CD4-positive, alpha-beta memory T cell (primary cell): ENCODE data around the gene H3-3A. TPM values are rescaled to one million over a fixed set of nuclear protein-coding genes. Genes with fewer than 3 reads are reported as not detected.
"Not testable (repeated sequence)": the region's sequence is repeated elsewhere in the genome, so short reads cannot be mapped to it uniquely, and the experiment has no call there.

Experiments used
- CTCF ChIA-PET: fragments of 350-600 bp; sonication (Branson Sonifier 250); formaldehyde crosslinking; loops from one replicate; lab custom pipeline; 2021; ENCODE audit warnings: inconsistent platforms; ENCODE audit not compliant: partially characterized antibody; lab: Charles Lee
- POLR2A ChIA-PET: fragments of 350-600 bp; sonication (Branson Sonifier 250); formaldehyde crosslinking; loops from one replicate; lab custom pipeline; 2021; ENCODE audit not compliant: partially characterized antibody; lab: Charles Lee
- DNase-seq, 5 donors: peaks; one replicate each; pipeline versions ENCODE4 v3.0.0 to v3.0.0-alpha.2; 2020 to 2022; ENCODE audit warnings: mixed read lengths in 1 of 5
- H3K27ac ChIP-seq: one replicate; pipeline ENCODE4 v1.7.0; 2013; ENCODE audit warnings: low read depth, low read length
- H3K27me3 ChIP-seq: 2 replicates; pipeline ENCODE4 v1.7.0; 2013; ENCODE audit warnings: mild to moderate bottlenecking, low read length, moderate library complexity; ENCODE audit not compliant: insufficient read depth
- H3K36me3 ChIP-seq: 2 replicates; pipeline ENCODE4 v1.7.0; 2013; ENCODE audit warnings: mild to moderate bottlenecking, low read length, moderate library complexity; ENCODE audit not compliant: insufficient read depth
- H3K4me1 ChIP-seq: 2 replicates; pipeline ENCODE4 v1.7.0; 2013; ENCODE audit warnings: mild to moderate bottlenecking, low read length, moderate library complexity; ENCODE audit not compliant: insufficient read depth
- H3K4me3 ChIP-seq, 2 donors: one replicate each; pipeline ENCODE4 v1.7.0; 2013; ENCODE audit warnings: low read length in 2 of 2, mild to moderate bottlenecking in 1 of 2
- H3K9me3 ChIP-seq, 2 donors: one replicate each; pipeline ENCODE4 v1.7.0; 2013; ENCODE audit warnings: low read length in 2 of 2, control low read depth in 1 of 2; ENCODE audit not compliant: control insufficient read depth in 1 of 2
- H3K27ac Mint-ChIP-seq, 7 donors: one replicate each; pipeline ENCODE4 v1.8.0; 2020 to 2021; ENCODE audit warnings: mixed read lengths in 7 of 7, mild to moderate bottlenecking in 6 of 7, inconsistent platforms in 3 of 7, moderate library complexity in 3 of 7
- H3K27me3 Mint-ChIP-seq, 2 donors: one replicate each; pipeline ENCODE4 v1.8.0; 2020 to 2021; ENCODE audit warnings: mixed read lengths in 2 of 2
- H3K36me3 Mint-ChIP-seq, 2 donors: one replicate each; pipeline ENCODE4 v1.8.0; 2020 to 2021; ENCODE audit warnings: mixed read lengths in 2 of 2, inconsistent platforms in 1 of 2, mild to moderate bottlenecking in 1 of 2
- H3K4me1 Mint-ChIP-seq, 4 donors: one replicate each; pipeline ENCODE4 v1.8.0; 2020 to 2021; ENCODE audit warnings: mixed read lengths in 4 of 4, mild to moderate bottlenecking in 1 of 4
- H3K4me3 Mint-ChIP-seq, 8 donors: one replicate each; pipeline ENCODE4 v1.8.0; 2020 to 2021; ENCODE audit warnings: mixed read lengths in 8 of 8, mild to moderate bottlenecking in 7 of 8, moderate library complexity in 6 of 8, inconsistent platforms in 3 of 8
- H3K9me3 Mint-ChIP-seq, 8 donors: one replicate each; pipeline ENCODE4 v1.8.0; 2020 to 2021; ENCODE audit warnings: mixed read lengths in 8 of 8, mild to moderate bottlenecking in 5 of 8, inconsistent platforms in 3 of 8, moderate library complexity in 1 of 8
- intact Hi-C: fragments of 100-400 bp; cut with micrococcal nuclease; formaldehyde crosslinking; loops from one replicate; pipeline ENCODE4 v1.15.1; 2023
- polyA plus RNA-seq, 2 donors: library from polyadenylated mRNA; unstranded; fragments of 300-500 nt; fragmentation: Illumina TruSeq; gene quantifications; one replicate each; pipeline ENCODE4 v1.2.3, GENCODE V29; 2021
- total RNA-seq, 2 experiments: library from RNA; stranded (reverse); gene quantifications; one replicate each; pipeline ENCODE4 v1.2.3, GENCODE V29; 2021

Gene H3-3A
- total and polyA plus RNA-seq, 4 experiments from 2014 or later: 391 to 695 (median 518) TPM

- H3K4me1 ChIP-seq, H3K4me3 Mint-ChIP-seq, H3K9me3 Mint-ChIP-seq, H3K27ac ChIP-seq, H3K27ac Mint-ChIP-seq, H3K36me3 Mint-ChIP-seq, H3K36me3 ChIP-seq, H3K4me1 Mint-ChIP-seq, intact Hi-C loops, H3K27me3 ChIP-seq, H3K27me3 Mint-ChIP-seq, H3K9me3 ChIP-seq, H3K4me3 ChIP-seq, DNase-seq: not testable (repeated sequence)
- POLR2A ChIA-PET: interaction anchor here (1.7 kb wide), 1 partner anchor 27 kb away, joined by 6 read pairs; no protein-coding TSS in a partner anchor
- CTCF ChIA-PET: interaction anchor here (0.9 to 1.1 kb wide), 2 partner anchors 8 to 28 kb away, joined by 3 read pairs; no protein-coding TSS in a partner anchor
These were observed 29.7 kb downstream of the H3-3A start for GRCh38 chr1:226092048-226092820.

- Histone ChIP-seq H3K4me3 (no peak overlapping the region), H3K27me3 (no peaks in the 10 kb centered on the region), H3K27ac (no peak overlapping the region), H3K36me3 (no peaks in the 10 kb centered on the region), H3K9me3 (no peaks in the 10 kb centered on the region), H3K4me1 (no peaks in the 10 kb centered on the region)
- POLR2A ChIA-PET: interaction anchor here (1.1 to 1.7 kb wide), 2 partner anchors 28 kb away, joined by 3 to 6 read pairs; no protein-coding TSS in a partner anchor
- Mint-ChIP-seq H3K27ac (no peak overlapping the region), H3K9me3 (no peaks in the 10 kb centered on the region), H3K27me3 (peaks cover 5 to 8% of the 10 kb centered on the region in 2 donors), H3K36me3 (no peaks in the 10 kb centered on the region), H3K4me3 (no peak overlapping the region), H3K4me1 (no peaks in the 10 kb centered on the region)
- intact Hi-C loops: no loop called here
- no peak for DNase-seq
- CTCF ChIA-PET: interaction anchor here (1.2 kb wide), 1 partner anchor 15 kb away, joined by 3 read pairs; no protein-coding TSS in a partner anchor
These were observed 30.4 kb downstream of the H3-3A start for GRCh38 chr1:226092965-226093364.

- Histone ChIP-seq H3K9me3 (no peaks in the 10 kb centered on the region), H3K4me3 (no peak overlapping the region), H3K4me1 (no peaks in the 10 kb centered on the region), H3K27ac (no peak overlapping the region), H3K27me3 (no peaks in the 10 kb centered on the region), H3K36me3 (no peaks in the 10 kb centered on the region)
- no peaks in the 10 kb centered on the region for H3K9me3 Mint-ChIP-seq
- H3K4me1 Mint-ChIP-seq: no peaks in the 10 kb centered on the region
- intact Hi-C loops: no loop called here
- H3K27ac Mint-ChIP-seq: no peak overlapping the region
- H3K27me3 Mint-ChIP-seq: peaks cover 6 to 8% of the 10 kb centered on the region in 2 donors
- CTCF ChIA-PET: interaction anchor here (0.8 to 2.3 kb wide), 4 partner anchors 16 to 32 kb away, joined by 3 to 11 read pairs (median 4); no protein-coding TSS in a partner anchor
- H3K4me3 Mint-ChIP-seq: no peak overlapping the region
- POLR2A ChIA-PET: interaction anchor here (1.1 to 1.7 kb wide), 3 partner anchors 10 to 29 kb away, joined by 3 to 6 read pairs (median 6); no protein-coding TSS in a partner anchor
- H3K36me3 Mint-ChIP-seq: no peaks in the 10 kb centered on the region
- DNase-seq: no peak
These were observed 31.1 kb downstream of the H3-3A start for GRCh38 chr1:226093621-226094020.

GRCh38 chr1:226094451-226094850, 31.9 kb downstream of the H3-3A start:
- no peak overlapping the region for H3K4me3 Mint-ChIP-seq
- H3K27ac Mint-ChIP-seq: no peak overlapping the region
- H3K9me3 Mint-ChIP-seq: no peaks in the 10 kb centered on the region
- Histone ChIP-seq H3K27ac (no peak overlapping the region), H3K4me1 (no peaks in the 10 kb centered on the region), H3K9me3 (no peaks in the 10 kb centered on the region), H3K4me3 (no peak overlapping the region), H3K36me3 (no peaks in the 10 kb centered on the region), H3K27me3 (no peaks in the 10 kb centered on the region)
- H3K27me3 Mint-ChIP-seq: peaks cover 8% of the 10 kb centered on the region in 2 donors
- CTCF ChIA-PET: interaction anchor here (1.0 to 2.3 kb wide), 2 partner anchors 30 to 31 kb away, joined by 4 to 11 read pairs; no protein-coding TSS in a partner anchor
- H3K4me1 Mint-ChIP-seq: no peaks in the 10 kb centered on the region
- POLR2A ChIA-PET: interaction anchor here (1.1 to 1.2 kb wide), 2 partner anchors 11 to 26 kb away, joined by 3 to 6 read pairs; no protein-coding TSS in a partner anchor
- no peaks in the 10 kb centered on the region for H3K36me3 Mint-ChIP-seq
- DNase-seq: no peak
- intact Hi-C loops: no loop called here

- H3K27me3 Mint-ChIP-seq: peaks cover 8 to 9% of the 10 kb centered on the region in 2 donors
- Histone ChIP-seq H3K36me3 (no peaks in the 10 kb centered on the region), H3K27me3 (no peaks in the 10 kb centered on the region), H3K9me3 (no peaks in the 10 kb centered on the region), H3K27ac (no peak overlapping the region), H3K4me1 (peaks cover 6% of the 10 kb centered on the region), H3K4me3 (no peak overlapping the region)
- H3K36me3 Mint-ChIP-seq: no peaks in the 10 kb centered on the region
- DNase-seq: no peak
- ChIA-PET CTCF (interaction anchor here (2.0 to 2.3 kb wide), 2 partner anchors 30 kb away, joined by 7 to 11 read pairs; no protein-coding TSS in a partner anchor), POLR2A (interaction anchor here (0.6 to 1.0 kb wide), 3 partner anchors 26 to 414 kb away, joined by 3 read pairs; partner anchors contain the start of gene H3-3A)
- intact Hi-C loops: no loop called here
- no peaks in the 10 kb centered on the region for H3K9me3 Mint-ChIP-seq
- H3K4me3 Mint-ChIP-seq: no peak overlapping the region
- H3K27ac Mint-ChIP-seq: no peak overlapping the region
- peaks cover 3 to 5% (median 4%) of the 10 kb centered on the region in 4 donors for H3K4me1 Mint-ChIP-seq
These were observed 32.8 kb downstream of the H3-3A start for GRCh38 chr1:226095286-226095685.

- Mint-ChIP-seq H3K9me3 (no peaks in the 10 kb centered on the region), H3K27me3 (peaks cover 8% of the 10 kb centered on the region in 2 donors), H3K4me3 (no peak overlapping the region), H3K27ac (no peak overlapping the region), H3K4me1 (peaks cover 7 to 18% (median 12%) of the 10 kb centered on the region in 4 donors), H3K36me3 (no peaks in the 10 kb centered on the region)
- ChIA-PET POLR2A (no interaction called here), CTCF (interaction anchor here (1.3 to 2.1 kb wide), 4 partner anchors 15 to 33 kb away, joined by 3 to 7 read pairs (median 5); no protein-coding TSS in a partner anchor)
- H3K4me3 ChIP-seq: no peak overlapping the region
- H3K36me3 ChIP-seq: no peaks in the 10 kb centered on the region
- no peak overlapping the region for H3K27ac ChIP-seq
- DNase-seq: no peak
- peaks cover 14% of the 10 kb centered on the region for H3K4me1 ChIP-seq
- no peaks in the 10 kb centered on the region for H3K9me3 ChIP-seq
- no peaks in the 10 kb centered on the region for H3K27me3 ChIP-seq
- intact Hi-C loops: no loop called here
These were observed 35.5 kb downstream of the H3-3A start for GRCh38 chr1:226097866-226098625.
